ENCODE data around the gene LDLR.
"Not testable (repeated sequence)": the region's sequence is repeated elsewhere in the genome, so short reads cannot be mapped to it uniquely, and the experiment has no call there.

The LDLR gene

DNA sequence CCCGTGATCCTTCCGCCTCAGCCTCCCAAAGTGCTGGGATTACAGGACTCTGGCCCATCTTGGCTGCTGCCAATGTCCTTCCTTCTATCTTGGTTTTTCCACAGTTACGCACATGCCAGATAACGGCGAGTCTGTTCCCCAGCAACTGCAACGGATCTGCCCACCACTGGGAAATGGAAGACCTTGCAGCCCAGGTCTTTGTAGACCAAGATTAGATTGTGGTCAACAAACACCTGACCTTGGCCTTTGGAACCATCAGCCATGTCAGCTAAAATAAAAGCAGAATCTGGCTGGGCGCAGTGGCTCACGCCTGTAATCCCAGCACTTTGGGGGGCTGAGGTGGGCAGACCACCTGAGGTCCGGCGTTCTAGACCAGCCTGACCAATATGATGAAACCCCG lies 10.4 kb upstream of the LDLR start:
- Histone ChIP-seq H3K27me3 (ENCODE audit: insufficient read depth, low read depth, severe bottlenecking) (no peaks in the 10 kb centered on the region), H3K36me3 (no peaks in the 10 kb centered on the region), H3K4me3 (ENCODE audit: low read depth, low read length) (no peak overlapping the region), H3K27ac (no peak overlapping the region), H3K9me3 (ENCODE audit: severe bottlenecking) (no peaks in the 10 kb centered on the region)
- no peak for DNase-seq
- TF ChIP-seq, protein P1, sequence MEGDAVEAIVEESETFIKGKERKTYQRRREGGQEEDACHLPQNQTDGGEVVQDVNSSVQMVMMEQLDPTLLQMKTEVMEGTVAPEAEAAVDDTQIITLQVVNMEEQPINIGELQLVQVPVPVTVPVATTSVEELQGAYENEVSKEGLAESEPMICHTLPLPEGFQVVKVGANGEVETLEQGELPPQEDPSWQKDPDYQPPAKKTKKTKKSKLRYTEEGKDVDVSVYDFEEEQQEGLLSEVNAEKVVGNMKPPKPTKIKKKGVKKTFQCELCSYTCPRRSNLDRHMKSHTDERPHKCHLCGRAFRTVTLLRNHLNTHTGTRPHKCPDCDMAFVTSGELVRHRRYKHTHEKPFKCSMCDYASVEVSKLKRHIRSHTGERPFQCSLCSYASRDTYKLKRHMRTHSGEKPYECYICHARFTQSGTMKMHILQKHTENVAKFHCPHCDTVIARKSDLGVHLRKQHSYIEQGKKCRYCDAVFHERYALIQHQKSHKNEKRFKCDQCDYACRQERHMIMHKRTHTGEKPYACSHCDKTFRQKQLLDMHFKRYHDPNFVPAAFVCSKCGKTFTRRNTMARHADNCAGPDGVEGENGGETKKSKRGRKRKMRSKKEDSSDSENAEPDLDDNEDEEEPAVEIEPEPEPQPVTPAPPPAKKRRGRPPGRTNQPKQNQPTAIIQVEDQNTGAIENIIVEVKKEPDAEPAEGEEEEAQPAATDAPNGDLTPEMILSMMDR (IDR thresholded peaks at IDR 0.05; ENCODE audit: low read depth, low read length), result no peak

DNA sequence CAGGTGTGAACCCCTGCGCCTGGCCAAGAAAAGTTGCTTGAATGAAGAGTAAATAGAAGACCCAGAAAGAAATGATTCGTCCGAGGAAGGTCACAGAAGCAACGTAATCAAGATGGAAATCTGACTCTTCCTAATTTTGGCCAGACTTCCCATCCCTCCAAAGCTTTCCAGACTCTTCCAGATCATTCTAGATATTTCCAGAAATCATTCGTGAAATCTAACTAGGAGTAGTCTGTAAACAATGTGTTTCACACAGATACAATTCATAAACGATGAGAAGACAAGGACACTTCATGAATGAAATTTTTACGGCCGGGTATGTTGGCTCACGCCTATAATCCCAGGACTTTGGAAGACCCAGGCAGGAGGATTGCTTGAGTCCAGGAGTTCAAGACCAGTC lies 9.3 kb upstream of the LDLR start:
- DNase-seq, result no peak
- Histone ChIP-seq H3K36me3 (no peaks in the 10 kb centered on the region), H3K27ac (no peak overlapping the region), H3K4me3 (ENCODE audit: low read depth, low read length) (no peak overlapping the region), H3K9me3 (ENCODE audit: severe bottlenecking) (no peaks in the 10 kb centered on the region), H3K27me3 (ENCODE audit: insufficient read depth, low read depth, severe bottlenecking) (no peaks in the 10 kb centered on the region)
- TF ChIP-seq, protein P1 (IDR thresholded peaks at IDR 0.05; ENCODE audit: low read depth, low read length), result no peak

DNA sequence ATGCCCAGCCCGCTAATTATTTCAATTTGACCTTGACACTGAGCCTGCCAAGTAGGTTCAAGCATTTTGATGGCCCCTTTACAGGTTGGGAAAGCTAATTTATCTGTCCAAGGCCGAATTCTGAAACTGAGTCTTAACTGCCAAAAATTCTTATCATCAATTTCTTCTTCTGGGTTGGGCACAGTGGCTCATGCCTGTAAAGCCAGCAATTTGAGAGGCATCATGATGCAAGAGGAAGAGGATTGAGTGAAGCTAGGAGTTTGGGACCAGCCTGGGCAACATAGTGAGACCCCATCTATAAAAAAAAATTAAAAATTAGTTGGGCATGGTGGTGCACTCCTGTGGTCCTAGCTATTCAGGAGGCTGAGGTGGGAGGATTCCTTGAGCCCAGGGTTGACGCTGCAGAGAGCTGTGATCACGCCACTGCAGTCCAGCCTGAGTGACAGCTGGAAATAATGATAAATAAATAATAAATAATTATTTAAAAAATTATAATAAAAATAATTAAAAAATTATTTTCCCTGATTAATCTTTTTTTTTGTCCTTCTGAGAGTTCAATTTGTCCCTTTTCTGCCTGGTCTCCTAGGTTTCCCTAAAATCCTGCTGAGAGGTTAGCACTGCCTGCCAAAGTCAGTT lies 1.3 kb upstream of the LDLR start:
- H3K4me3 ChIP-seq (ENCODE audit: low read depth, low read length), result peak overlapping the region; percentile 95; the same call in 1 of the 2 replicates
- peak overlapping the region; percentile 93 for H3K27ac ChIP-seq
- no peaks in the 10 kb centered on the region for H3K9me3 ChIP-seq (ENCODE audit: severe bottlenecking)
- H3K27me3 ChIP-seq (ENCODE audit: insufficient read depth, low read depth, severe bottlenecking), result no peaks in the 10 kb centered on the region
- peaks cover 30% of the 10 kb centered on the region for H3K36me3 ChIP-seq
- DNase-seq, result no peak
- TF ChIP-seq, protein P1 (IDR thresholded peaks at IDR 0.05; ENCODE audit: low read depth, low read length), result no peak

DNA sequence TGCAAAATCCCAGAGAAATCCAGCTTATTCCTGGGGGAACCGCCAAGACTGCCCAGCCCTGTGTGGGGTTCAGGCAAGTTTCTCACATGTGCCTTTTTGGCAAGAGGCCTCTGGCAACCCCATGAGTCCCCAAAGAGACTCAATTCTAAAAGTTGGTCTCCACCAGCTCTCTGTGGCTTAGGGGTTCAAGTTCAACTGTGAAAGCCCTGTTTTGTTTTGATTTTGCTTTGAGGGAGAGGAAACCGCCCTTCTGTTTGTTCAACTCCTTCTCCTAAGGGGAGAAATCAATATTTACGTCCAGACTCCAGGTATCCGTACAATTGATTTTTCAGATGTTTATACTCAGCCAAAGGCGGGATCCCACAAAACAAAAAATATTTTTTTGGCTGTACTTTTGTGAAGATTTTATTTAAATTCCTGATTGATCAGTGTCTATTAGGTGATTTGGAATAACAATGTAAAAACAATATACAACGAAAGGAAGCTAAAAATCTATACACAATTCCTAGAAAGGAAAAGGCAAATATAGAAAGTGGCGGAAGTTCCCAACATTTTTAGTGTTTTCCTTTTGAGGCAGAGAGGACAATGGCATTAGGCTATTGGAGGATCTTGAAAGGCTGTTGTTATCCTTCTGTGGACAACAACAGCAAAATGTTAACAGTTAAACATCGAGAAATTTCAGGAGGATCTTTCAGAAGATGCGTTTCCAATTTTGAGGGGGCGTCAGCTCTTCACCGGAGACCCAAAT lies 583 bp upstream of the LDLR start:
- DNase-seq, result no peak
- peak overlapping the region; percentile 95 for H3K4me3 ChIP-seq (ENCODE audit: low read depth, low read length)
- TF ChIP-seq, protein P1 (IDR thresholded peaks at IDR 0.05; ENCODE audit: low read depth, low read length), result no peak
- H3K27ac ChIP-seq, result peak overlapping the region; percentile 93
- no peaks in the 10 kb centered on the region for H3K9me3 ChIP-seq (ENCODE audit: severe bottlenecking)
- H3K36me3 ChIP-seq, result peaks cover 36% of the 10 kb centered on the region
- no peaks in the 10 kb centered on the region for H3K27me3 ChIP-seq (ENCODE audit: insufficient read depth, low read depth, severe bottlenecking)

DNA sequence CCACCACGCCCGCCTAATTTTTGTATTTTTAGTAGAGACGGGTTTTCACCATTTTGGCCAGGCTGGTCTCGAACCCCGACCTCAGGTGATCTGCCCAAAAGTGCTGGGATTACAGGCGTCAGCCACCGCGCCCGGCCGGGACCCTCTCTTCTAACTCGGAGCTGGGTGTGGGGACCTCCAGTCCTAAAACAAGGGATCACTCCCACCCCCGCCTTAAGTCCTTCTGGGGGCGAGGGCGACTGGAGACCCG lies 676 bp downstream of the LDLR start:
- DNase-seq; H3K27me3 ChIP-seq (ENCODE audit: insufficient read depth, low read depth, severe bottlenecking); H3K9me3 ChIP-seq (ENCODE audit: severe bottlenecking): not testable (repeated sequence)
- Histone ChIP-seq H3K27ac (peak overlapping the region; percentile 93), H3K36me3 (peaks cover 48% of the 10 kb centered on the region), H3K4me3 (ENCODE audit: low read depth, low read length) (peak overlapping the region; percentile 95)

DNA sequence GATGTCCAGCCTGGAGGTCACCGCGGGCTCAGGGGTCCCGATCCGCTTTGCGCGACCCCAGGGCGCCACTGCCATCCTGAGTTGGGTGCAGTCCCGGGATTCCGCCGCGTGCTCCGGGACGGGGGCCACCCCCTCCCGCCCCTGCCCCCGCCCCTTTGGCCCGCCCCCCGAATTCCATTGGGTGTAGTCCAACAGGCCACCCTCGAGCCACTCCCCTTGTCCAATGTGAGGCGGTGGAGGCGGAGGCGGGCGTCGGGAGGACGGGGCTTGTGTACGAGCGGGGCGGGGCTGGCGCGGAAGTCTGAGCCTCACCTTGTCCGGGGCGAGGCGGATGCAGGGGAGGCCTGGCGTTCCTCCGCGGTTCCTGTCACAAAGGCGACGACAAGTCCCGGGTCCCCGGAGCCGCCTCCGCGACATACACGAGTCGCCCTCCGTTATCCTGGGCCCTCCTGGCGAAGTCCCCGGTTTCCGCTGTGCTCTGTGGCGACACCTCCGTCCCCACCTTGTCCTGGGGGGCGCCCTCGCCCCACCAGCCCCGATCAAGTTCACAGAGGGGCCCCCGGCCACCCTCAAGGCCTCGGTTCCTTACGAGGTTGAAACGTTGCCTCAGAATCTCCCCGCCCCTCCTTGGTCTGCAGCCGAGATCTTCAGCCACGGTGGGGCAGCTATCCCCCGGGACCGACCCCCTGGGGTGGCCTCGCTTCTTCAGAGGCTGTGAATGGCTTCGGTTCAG lies 1.2 kb downstream of the LDLR start:
- Histone ChIP-seq H3K27ac (peak overlapping the region; percentile 93), H3K27me3 (ENCODE audit: insufficient read depth, low read depth, severe bottlenecking) (no peaks in the 10 kb centered on the region), H3K36me3 (peaks cover 52% of the 10 kb centered on the region), H3K4me3 (ENCODE audit: low read depth, low read length) (peak overlapping the region; percentile 95), H3K9me3 (ENCODE audit: severe bottlenecking) (no peaks in the 10 kb centered on the region)
- TF ChIP-seq, protein P1 (IDR thresholded peaks at IDR 0.05; ENCODE audit: low read depth, low read length), result 0 out of 2 replicates have a peak, but pooled peaks have one; percentile 23
- peak; percentile 99 for DNase-seq
